A673 (cell line): Measurements from ENCODE around the gene FNDC10. TPM values are rescaled to one million over a fixed set of nuclear protein-coding genes. Genes with fewer than 3 reads are reported as not detected.

Experiments used
- BruUV-seq: library from RNA; stranded (reverse); fragments of 400-500 nt; replicated peaks from 2 replicates; lab custom pipeline; 2021; lab: Mats Ljungman, UMichigan
- CTCF ChIA-PET: fragments of 300-600 bp; sonication (Branson Sonifier 250); formaldehyde crosslinking; loops from one replicate; lab custom pipeline; 2022; ENCODE audit warnings: antibody characterized with exemption; lab: Charles Lee
- POLR2A ChIA-PET: fragments of 300-600 bp; sonication (Branson Sonifier 250); formaldehyde crosslinking; loops from one replicate; lab custom pipeline; 2022; ENCODE audit warnings: antibody characterized with exemption; ENCODE audit not compliant: low non-redundant PET; lab: Charles Lee
- DNase-seq: peaks from one replicate; pipeline ENCODE4 v3.0.0-alpha.2; 2015; ENCODE audit warnings: low spot score
- H3K27ac ChIP-seq: fragments of 200-600 bp; sonication (generic); 2 replicates; pipeline ENCODE4 v1.5.1; 2016; ENCODE audit warnings: mixed run types, low read depth, mild to moderate bottlenecking, mixed read lengths, antibody characterized with exemption, low read length; ENCODE audit not compliant: poor library complexity, severe bottlenecking
- H3K27me3 ChIP-seq: fragments of 200-600 bp; sonication (generic); replicated peaks from 2 replicates; pipeline ENCODE4 v1.6.1; 2017; ENCODE audit warnings: mixed run types, low read depth, mild to moderate bottlenecking, mixed read lengths, antibody characterized with exemption, low read length; ENCODE audit not compliant: insufficient read depth, poor library complexity
- H3K36me3 ChIP-seq: fragments of 200-600 bp; sonication (generic); 2 replicates; pipeline ENCODE4 v1.6.1; 2016; ENCODE audit warnings: mixed run types, mild to moderate bottlenecking, mixed read lengths, antibody characterized with exemption, low read length; ENCODE audit not compliant: insufficient read depth, poor library complexity, severe bottlenecking
- H3K4me1 ChIP-seq: fragments of 200-600 bp; sonication (generic); 2 replicates; pipeline ENCODE4 v1.6.1; 2017; ENCODE audit warnings: mixed run types, mild to moderate bottlenecking, mixed read lengths, antibody characterized with exemption, low read length; ENCODE audit not compliant: insufficient read depth, poor library complexity, severe bottlenecking
- H3K4me3 ChIP-seq: fragments of 200-600 bp; sonication (generic); 2 replicates; pipeline ENCODE4 v1.5.1; 2016; ENCODE audit warnings: low read depth, mixed run types, mild to moderate bottlenecking, mixed read lengths, low read length; ENCODE audit not compliant: poor library complexity, severe bottlenecking
- H3K9me3 ChIP-seq: fragments of 200-600 bp; sonication (generic); 2 replicates; pipeline ENCODE4 v1.6.1; 2016; ENCODE audit warnings: mixed run types, low read depth, mild to moderate bottlenecking, mixed read lengths, antibody characterized with exemption, low read length; ENCODE audit not compliant: poor library complexity, severe bottlenecking
- CTCF ChIP-seq: fragments of 300-800, 200-600 bp; sonication (generic); conservative IDR thresholded peaks from 2 replicates; pipeline ENCODE4 v1.5.1; 2017; ENCODE audit warnings: low read depth, mild to moderate bottlenecking, antibody characterized with exemption, low read length, moderate library complexity, mixed read lengths
- EZH2 ChIP-seq: fragments of 200-600 bp; sonication (generic); IDR thresholded peaks from 2 replicates; pipeline ENCODE4 v1.6.1; 2017; ENCODE audit warnings: borderline replicate concordance, low read depth, mild to moderate bottlenecking, mixed read lengths, antibody characterized with exemption, low read length; ENCODE audit not compliant: poor library complexity, severe bottlenecking
- intact Hi-C: fragments of 100-400 bp; cut with micrococcal nuclease; formaldehyde crosslinking; loops from one replicate; pipeline ENCODE4 v1.10.0; 2022; ENCODE audit not compliant: unreplicated experiment
- total RNA-seq: library from RNA; stranded (reverse); gene quantifications from 2 replicates; pipeline ENCODE4 v1.2.3, GENCODE V29; 2021

Gene FNDC10
- total RNA-seq, 1 experiment from 2014 or later = 1.7 TPM

GRCh38 chr1:1622010-1622787 lies 22.3 kb upstream of the FNDC10 start:
- CTCF ChIA-PET = no interaction called here
- TF ChIP-seq EZH2 (no peak), CTCF (no peak)
- no peak overlapping the region for H3K4me3 ChIP-seq
- peaks cover 4% of the 10 kb centered on the region for H3K4me1 ChIP-seq
- H3K9me3 ChIP-seq = no peaks in the 10 kb centered on the region
- no peak overlapping the region for H3K27ac ChIP-seq
- intact Hi-C loops = no loop called here
- BruUV-seq = no TSS peak
- POLR2A ChIA-PET = no interaction called here
- no peak for DNase-seq
- H3K36me3 ChIP-seq = no peaks in the 10 kb centered on the region
- no peaks in the 10 kb centered on the region for H3K27me3 ChIP-seq

DNA sequence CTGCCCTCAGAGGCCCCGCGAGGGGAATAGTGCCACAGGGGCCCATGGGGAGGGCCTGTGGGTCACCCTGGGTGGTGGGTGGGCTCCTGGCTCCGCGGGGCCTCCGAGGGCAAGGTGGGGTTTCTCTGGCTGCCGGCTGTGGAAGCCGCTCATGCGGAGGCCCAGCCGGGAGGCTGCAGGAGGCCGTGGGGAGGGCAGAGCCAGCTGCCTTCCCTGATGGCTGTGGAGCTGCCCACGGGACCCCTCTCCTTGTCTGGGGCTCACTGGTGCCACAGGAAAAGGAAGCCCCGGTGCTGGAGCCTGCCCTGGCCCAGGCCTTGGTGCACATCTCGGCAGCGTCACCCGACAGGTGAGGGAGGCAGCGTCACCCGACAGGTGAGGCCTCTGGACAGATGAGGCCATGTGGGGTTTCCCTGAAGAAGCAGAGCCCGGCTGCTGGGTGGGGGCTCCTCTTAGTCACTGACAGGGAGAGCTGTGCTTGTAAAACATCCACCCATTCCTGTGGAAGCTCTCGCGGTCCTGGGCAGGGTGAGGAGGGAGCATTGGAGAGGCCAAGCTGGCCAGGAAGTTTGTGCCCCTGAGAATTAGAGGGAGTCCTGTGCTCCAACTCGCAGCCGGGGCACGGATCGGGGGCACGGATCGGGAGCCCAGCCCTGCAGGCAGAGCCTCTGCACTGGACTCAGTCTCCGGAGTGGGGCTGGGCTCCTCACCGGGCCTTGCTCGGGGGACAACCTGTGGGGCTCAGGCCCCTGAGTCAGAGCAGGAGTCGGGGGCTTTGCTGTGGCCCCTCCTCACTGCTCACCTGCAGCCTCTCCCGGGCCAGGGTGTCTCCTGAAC lies 21.5 kb upstream of the FNDC10 start:
- no peak for DNase-seq
- POLR2A ChIA-PET = no interaction called here
- no peak overlapping the region for H3K27ac ChIP-seq
- no TSS peak for BruUV-seq
- CTCF ChIA-PET = no interaction called here
- peaks cover 4% of the 10 kb centered on the region for H3K4me1 ChIP-seq
- no peak overlapping the region for H3K4me3 ChIP-seq
- intact Hi-C loops = no loop called here
- TF ChIP-seq EZH2 (no peak), CTCF (no peak)
- no peaks in the 10 kb centered on the region for H3K36me3 ChIP-seq
- no peaks in the 10 kb centered on the region for H3K9me3 ChIP-seq
- H3K27me3 ChIP-seq = no peaks in the 10 kb centered on the region

GRCh38 chr1:1620433-1621139 lies 20.7 kb upstream of the FNDC10 start:
- H3K4me1 ChIP-seq = peaks cover 3% of the 10 kb centered on the region
- POLR2A ChIA-PET = no interaction called here
- CTCF ChIA-PET = no interaction called here
- TF ChIP-seq CTCF = no peak
- no peak for TF ChIP-seq EZH2
- intact Hi-C loops = no loop called here
- no peaks in the 10 kb centered on the region for H3K36me3 ChIP-seq
- no peak overlapping the region for H3K4me3 ChIP-seq
- no TSS peak for BruUV-seq
- no peak for DNase-seq
- no peaks in the 10 kb centered on the region for H3K9me3 ChIP-seq
- no peak overlapping the region for H3K27ac ChIP-seq
- H3K27me3 ChIP-seq = no peaks in the 10 kb centered on the region
